GM12873 (cell line): ENCODE measurements around the gene GADD45A.

Experiments
- CTCF ChIP-seq: IDR thresholded peaks from 2 replicates; pipeline ENCODE4 v1.5.1; 2012; ENCODE audit warnings: low read depth, mild to moderate bottlenecking, moderate library complexity, low read length, control low read depth; ENCODE audit not compliant: insufficient read depth; ENCODE audit errors: missing control alignments

GADD45A gene

GRCh38 chr1:67655581-67655980, 29.4 kb upstream of the GADD45A start:
- no peak for TF ChIP-seq CTCF

GRCh38 chr1:67659229-67659628, 25.8 kb upstream of the GADD45A start:
- TF ChIP-seq CTCF = no peak

GRCh38 chr1:67662884-67663283, 22.1 kb upstream of the GADD45A start:
- no peak for TF ChIP-seq CTCF

GRCh38 chr1:67664048-67664447, 21.0 kb upstream of the GADD45A start:
- no peak for TF ChIP-seq CTCF

GRCh38 chr1:67666636-67667035, 18.4 kb upstream of the GADD45A start:
- no peak for TF ChIP-seq CTCF

GRCh38 chr1:67668660-67669059, 16.3 kb upstream of the GADD45A start:
- TF ChIP-seq CTCF = no peak

GRCh38 chr1:67672260-67672803, 12.7 kb upstream of the GADD45A start:
- no peak for TF ChIP-seq CTCF
